ENCODE measurements around the gene WNT9B. TPM values are rescaled to one million over a fixed set of nuclear protein-coding genes. Genes with fewer than 3 reads are reported as not detected.

Gene WNT9B
- total and polyA plus RNA-seq, 12 donors: 0.07 to 2.0 (median 0.55) TPM; not detected in 3

DNA sequence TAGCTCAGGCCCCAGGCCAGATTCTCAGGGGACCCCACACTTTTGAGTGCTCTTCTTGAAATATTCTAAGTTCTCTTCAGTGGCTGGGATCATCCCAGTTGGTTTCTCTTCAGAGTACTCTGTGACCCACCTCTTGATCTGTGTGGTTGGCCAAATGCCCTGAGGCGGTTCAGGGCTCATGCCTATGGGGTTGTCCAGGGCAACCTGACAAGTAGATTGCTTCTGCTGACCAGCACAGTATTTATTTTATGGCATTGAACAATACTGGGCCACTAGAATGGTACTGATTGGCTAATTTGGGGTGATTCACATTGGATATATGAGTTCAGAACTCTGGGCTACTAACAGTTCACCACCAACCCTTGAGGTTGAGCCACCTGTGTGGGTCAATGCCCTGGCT lies 64.2 kb downstream of the WNT9B start:
- Histone ChIP-seq H3K9me3 (replicated peaks in 1 of 3) (no peaks in the 10 kb centered on the region), H3K36me3 (replicated peaks in 1 of 2) (no peaks in the 10 kb centered on the region), H3K4me3 (no peak overlapping the region), H3K27ac (no peak overlapping the region), H3K4me1 (replicated peaks in 1 of 2) (no peaks in the 10 kb centered on the region), H3K27me3 (no peaks in the 10 kb centered on the region)
- TF ChIP-seq POLR2A (IDR thresholded peaks at IDR 0.05): no peak
- TF ChIP-seq, protein P1, sequence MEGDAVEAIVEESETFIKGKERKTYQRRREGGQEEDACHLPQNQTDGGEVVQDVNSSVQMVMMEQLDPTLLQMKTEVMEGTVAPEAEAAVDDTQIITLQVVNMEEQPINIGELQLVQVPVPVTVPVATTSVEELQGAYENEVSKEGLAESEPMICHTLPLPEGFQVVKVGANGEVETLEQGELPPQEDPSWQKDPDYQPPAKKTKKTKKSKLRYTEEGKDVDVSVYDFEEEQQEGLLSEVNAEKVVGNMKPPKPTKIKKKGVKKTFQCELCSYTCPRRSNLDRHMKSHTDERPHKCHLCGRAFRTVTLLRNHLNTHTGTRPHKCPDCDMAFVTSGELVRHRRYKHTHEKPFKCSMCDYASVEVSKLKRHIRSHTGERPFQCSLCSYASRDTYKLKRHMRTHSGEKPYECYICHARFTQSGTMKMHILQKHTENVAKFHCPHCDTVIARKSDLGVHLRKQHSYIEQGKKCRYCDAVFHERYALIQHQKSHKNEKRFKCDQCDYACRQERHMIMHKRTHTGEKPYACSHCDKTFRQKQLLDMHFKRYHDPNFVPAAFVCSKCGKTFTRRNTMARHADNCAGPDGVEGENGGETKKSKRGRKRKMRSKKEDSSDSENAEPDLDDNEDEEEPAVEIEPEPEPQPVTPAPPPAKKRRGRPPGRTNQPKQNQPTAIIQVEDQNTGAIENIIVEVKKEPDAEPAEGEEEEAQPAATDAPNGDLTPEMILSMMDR (IDR thresholded peaks at IDR 0.05): no peak
- intact Hi-C loops (cut with DNase I): no loop called here
- 0 to 100% (median 27%) methylated on average over 1 of the region's 1 CpG for WGBS, 4 donors
- DNase-seq: no peak

DNA sequence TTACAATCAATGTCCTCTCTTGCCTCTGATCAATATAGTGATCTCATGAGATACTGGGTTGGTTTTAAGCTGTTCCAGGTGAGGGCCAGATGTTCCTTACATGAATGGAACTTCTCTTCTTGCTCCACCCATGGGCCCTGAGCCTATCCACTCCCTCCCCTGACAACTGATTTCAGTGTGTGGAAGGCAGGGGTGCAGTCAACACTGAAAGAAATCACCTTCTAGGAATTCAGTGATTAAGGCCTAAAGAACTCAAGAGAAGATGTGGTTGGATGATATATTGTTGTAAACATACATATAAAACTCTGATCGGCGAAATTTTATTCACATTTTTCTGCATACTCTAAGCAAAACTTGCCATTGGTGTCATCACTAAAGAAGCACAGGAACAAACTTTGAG lies 64.8 kb downstream of the WNT9B start:
- Histone ChIP-seq H3K27me3 (no peaks in the 10 kb centered on the region), H3K27ac (no peak overlapping the region), H3K4me1 (replicated peaks in 1 of 2) (no peaks in the 10 kb centered on the region), H3K9me3 (replicated peaks in 1 of 3) (no peaks in the 10 kb centered on the region), H3K4me3 (no peak overlapping the region), H3K36me3 (replicated peaks in 1 of 2) (no peaks in the 10 kb centered on the region)
- TF ChIP-seq, protein P1 (IDR thresholded peaks at IDR 0.05): no peak
- TF ChIP-seq POLR2A (IDR thresholded peaks at IDR 0.05): no peak
- intact Hi-C loops (cut with DNase I): no loop called here
- no peak for DNase-seq
- 75 to 85% (median 81%) methylated on average over 2 of the region's 2 CpGs for WGBS, 4 donors

DNA sequence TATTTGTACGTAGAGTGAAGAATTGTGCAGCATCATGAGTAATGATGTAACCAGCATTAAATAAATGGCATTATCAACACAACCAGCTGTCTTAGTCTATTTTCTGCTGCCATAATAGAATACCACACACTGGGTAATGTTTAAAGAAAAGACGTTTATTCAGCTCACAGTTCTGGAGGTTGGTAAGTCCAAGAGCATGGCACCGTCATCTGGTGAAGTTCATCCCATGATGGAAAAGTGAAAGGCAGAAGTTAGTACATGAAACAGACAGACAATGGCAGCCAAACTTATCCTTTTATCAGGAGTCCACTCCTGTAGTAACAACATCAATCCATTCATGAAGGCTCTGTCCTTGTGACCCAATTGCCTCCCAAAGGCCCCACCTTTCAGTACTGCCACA lies 65.2 kb downstream of the WNT9B start:
- intact Hi-C loops (cut with DNase I): no loop called here
- H3K27me3 ChIP-seq: no peaks in the 10 kb centered on the region
- no peak overlapping the region for H3K4me3 ChIP-seq
- no peaks in the 10 kb centered on the region for H3K4me1 ChIP-seq (replicated peaks in 1 of 2)
- no peaks in the 10 kb centered on the region for H3K36me3 ChIP-seq (replicated peaks in 1 of 2)
- no peak for DNase-seq
- no peaks in the 10 kb centered on the region for H3K9me3 ChIP-seq (replicated peaks in 1 of 3)
- H3K27ac ChIP-seq: no peak overlapping the region
- TF ChIP-seq, protein P1 (IDR thresholded peaks at IDR 0.05): no peak
- TF ChIP-seq POLR2A (IDR thresholded peaks at IDR 0.05): no peak
- 79 to 94% (median 89%) methylated on average over 3 of the region's 3 CpGs for WGBS, 4 donors

DNA sequence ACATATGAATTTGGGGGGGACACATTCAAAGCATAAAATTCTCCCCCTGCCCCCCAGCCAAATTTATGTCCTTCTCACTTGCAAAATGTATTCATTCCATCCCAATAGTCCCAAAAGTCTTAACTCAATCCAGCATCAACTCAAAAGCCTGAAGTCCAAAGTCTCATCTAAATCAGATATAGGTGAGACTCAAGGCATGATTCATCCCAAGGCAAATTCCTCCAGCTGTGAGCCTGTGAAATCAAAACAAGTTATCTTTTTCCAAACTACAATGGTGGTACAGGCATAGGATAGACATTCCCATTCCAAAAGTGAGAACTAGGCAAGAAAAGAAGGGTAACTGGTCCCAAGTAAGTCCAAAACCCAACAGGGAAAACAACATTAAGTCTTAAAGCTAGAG lies 65.7 kb downstream of the WNT9B start:
- H3K27me3 ChIP-seq: no peaks in the 10 kb centered on the region
- no peaks in the 10 kb centered on the region for H3K9me3 ChIP-seq (replicated peaks in 1 of 3)
- intact Hi-C loops (cut with DNase I): no loop called here
- H3K4me3 ChIP-seq: no peak overlapping the region
- no peaks in the 10 kb centered on the region for H3K4me1 ChIP-seq (replicated peaks in 1 of 2)
- H3K36me3 ChIP-seq (replicated peaks in 1 of 2): no peaks in the 10 kb centered on the region
- no peak for DNase-seq
- H3K27ac ChIP-seq: no peak overlapping the region
- TF ChIP-seq, protein P1 (IDR thresholded peaks at IDR 0.05): no peak
- no peak for TF ChIP-seq POLR2A (IDR thresholded peaks at IDR 0.05)

All from adrenal gland (tissue), 12 donors.